ENCODE measurements around the gene ITGA6. TPM values are rescaled to one million over a fixed set of nuclear protein-coding genes. Genes with fewer than 3 reads are reported as not detected.
"Not testable (repeated sequence)": the region's sequence is repeated elsewhere in the genome, so short reads cannot be mapped to it uniquely, and the experiment has no call there.

Gene ITGA6
- total RNA-seq, 4 donors from 2014 or later: 22.5 to 40.6 (median 29.2) TPM

DNA sequence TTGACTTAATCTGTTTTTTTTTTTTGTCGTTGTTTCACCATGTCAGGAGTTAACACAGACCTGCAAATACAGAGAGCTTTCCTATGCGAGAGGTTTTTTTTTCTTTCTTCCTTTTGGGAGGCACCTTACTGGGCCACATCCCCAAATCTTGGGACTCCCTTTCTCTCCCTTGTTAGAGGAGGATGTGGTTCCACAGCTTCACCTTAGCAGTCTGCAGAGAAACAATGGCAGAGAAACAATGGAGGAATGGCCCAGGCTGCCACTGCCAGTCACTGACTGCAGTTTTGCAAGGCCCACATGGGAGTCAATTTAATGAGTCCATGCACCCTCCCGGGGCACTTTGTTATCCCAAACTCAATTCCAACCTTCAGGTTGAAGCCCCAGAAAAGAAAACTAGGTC, 107.7 kb downstream of the ITGA6 start:
- H3K4me1 ChIP-seq: no peaks in the 10 kb centered on the region
- in situ Hi-C loops (cut with MboI; ENCODE audit: low sequenced_read_pairs in 4 of 4) (no loop called here), intact Hi-C loops (cut with DNase I; ENCODE audit: low total_unique reads) (no loop called here)
- no peaks in the 10 kb centered on the region for H3K36me3 ChIP-seq
- H3K27ac ChIP-seq: no peak overlapping the region
- no peak for ATAC-seq
- TF ChIP-seq, protein P1, sequence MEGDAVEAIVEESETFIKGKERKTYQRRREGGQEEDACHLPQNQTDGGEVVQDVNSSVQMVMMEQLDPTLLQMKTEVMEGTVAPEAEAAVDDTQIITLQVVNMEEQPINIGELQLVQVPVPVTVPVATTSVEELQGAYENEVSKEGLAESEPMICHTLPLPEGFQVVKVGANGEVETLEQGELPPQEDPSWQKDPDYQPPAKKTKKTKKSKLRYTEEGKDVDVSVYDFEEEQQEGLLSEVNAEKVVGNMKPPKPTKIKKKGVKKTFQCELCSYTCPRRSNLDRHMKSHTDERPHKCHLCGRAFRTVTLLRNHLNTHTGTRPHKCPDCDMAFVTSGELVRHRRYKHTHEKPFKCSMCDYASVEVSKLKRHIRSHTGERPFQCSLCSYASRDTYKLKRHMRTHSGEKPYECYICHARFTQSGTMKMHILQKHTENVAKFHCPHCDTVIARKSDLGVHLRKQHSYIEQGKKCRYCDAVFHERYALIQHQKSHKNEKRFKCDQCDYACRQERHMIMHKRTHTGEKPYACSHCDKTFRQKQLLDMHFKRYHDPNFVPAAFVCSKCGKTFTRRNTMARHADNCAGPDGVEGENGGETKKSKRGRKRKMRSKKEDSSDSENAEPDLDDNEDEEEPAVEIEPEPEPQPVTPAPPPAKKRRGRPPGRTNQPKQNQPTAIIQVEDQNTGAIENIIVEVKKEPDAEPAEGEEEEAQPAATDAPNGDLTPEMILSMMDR (IDR thresholded peaks at IDR 0.05 in 4 of 5, conservative IDR thresholded peaks at IDR 0.05 in 1 of 5): no peak
- no peak for TF ChIP-seq POLR2A (IDR thresholded peaks at IDR 0.05)
- H3K27me3 ChIP-seq: no peaks in the 10 kb centered on the region
- H3K4me3 ChIP-seq: no peak overlapping the region
- no peaks in the 10 kb centered on the region for H3K9me3 ChIP-seq
- DNase-seq: no peak

DNA sequence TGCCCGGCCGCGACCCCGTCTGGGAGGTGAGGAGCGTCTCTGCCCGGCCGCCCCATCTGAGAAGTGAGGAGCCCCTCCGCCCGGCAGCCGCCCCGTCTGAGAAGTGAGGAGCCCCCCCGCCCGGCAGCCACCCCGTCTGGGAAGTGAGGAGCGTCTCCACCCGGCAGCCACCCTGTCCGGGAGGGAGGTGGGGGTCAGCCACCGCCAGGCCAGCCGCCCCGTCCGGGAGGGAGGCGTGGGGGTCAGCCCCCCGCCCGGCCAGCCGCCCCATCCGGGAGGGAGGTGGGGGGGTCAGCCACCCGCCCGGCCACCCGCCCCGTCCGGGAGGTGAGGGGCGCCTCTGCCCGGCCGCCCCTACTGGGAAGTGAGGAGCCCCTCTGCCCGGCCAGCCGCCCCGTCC, 110.5 kb downstream of the ITGA6 start:
- H3K27ac ChIP-seq; DNase-seq; in situ Hi-C loops (cut with MboI; ENCODE audit: low sequenced_read_pairs in 4 of 4); H3K36me3 ChIP-seq; H3K27me3 ChIP-seq; H3K4me1 ChIP-seq; H3K9me3 ChIP-seq; H3K4me3 ChIP-seq; ATAC-seq; intact Hi-C loops (cut with DNase I; ENCODE audit: low total_unique reads): not testable (repeated sequence)

DNA sequence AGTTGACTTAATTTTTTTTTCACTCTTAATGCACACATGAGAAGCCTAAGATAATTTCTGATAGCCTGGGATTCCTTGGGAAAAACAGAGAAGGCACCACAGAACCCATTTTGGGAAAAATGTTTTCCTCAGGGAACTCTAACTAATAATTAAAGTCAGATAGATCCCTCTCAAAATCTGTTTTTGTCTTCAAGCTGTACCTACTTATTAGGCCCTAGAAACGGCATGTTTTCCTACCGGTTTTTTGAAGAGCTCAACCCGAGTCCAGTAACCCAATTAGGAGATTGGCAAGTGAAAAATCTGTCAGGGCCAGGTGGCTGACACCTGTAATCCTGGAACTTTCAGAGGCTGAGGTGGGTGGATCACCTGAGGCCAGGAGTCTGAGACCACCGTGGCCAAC, 112.4 kb downstream of the ITGA6 start:
- Histone ChIP-seq H3K27ac (no peak overlapping the region), H3K4me1 (no peaks in the 10 kb centered on the region), H3K4me3 (no peak overlapping the region), H3K36me3 (no peaks in the 10 kb centered on the region), H3K27me3 (no peaks in the 10 kb centered on the region), H3K9me3 (no peaks in the 10 kb centered on the region)
- in situ Hi-C loops (cut with MboI; ENCODE audit: low sequenced_read_pairs in 4 of 4): no loop called here
- intact Hi-C loops (cut with DNase I; ENCODE audit: low total_unique reads): no loop called here
- ATAC-seq (no peak), DNase-seq (no peak)
- no peak for TF ChIP-seq POLR2A (IDR thresholded peaks at IDR 0.05)
- TF ChIP-seq, protein P1 (IDR thresholded peaks at IDR 0.05 in 4 of 5, conservative IDR thresholded peaks at IDR 0.05 in 1 of 5): no peak

DNA sequence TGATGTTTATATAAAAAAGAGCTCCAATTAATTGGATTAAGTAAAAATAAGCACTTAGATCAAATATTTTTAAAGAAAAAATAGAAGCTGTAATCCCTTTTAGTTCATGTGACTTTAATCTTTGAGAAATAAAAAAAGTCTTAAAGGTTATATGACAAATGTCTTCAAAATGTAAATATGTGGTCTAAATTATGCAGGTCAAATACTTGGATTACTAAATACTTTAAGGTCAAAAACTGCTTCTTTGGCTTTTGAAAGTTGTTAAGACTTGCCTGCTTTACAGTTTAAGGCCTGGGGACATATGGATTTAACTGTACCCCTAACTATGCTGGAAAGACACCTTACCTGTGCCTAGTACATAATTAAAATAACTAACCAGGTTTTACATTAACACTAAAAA, 113.0 kb downstream of the ITGA6 start:
- no peaks in the 10 kb centered on the region for H3K27me3 ChIP-seq
- intact Hi-C loops (cut with DNase I; ENCODE audit: low total_unique reads) (no loop called here), in situ Hi-C loops (cut with MboI; ENCODE audit: low sequenced_read_pairs in 4 of 4) (no loop called here)
- ATAC-seq: no peak
- no peaks in the 10 kb centered on the region for H3K9me3 ChIP-seq
- no peak overlapping the region for H3K27ac ChIP-seq
- no peaks in the 10 kb centered on the region for H3K4me1 ChIP-seq
- no peaks in the 10 kb centered on the region for H3K36me3 ChIP-seq
- no peak for TF ChIP-seq POLR2A (IDR thresholded peaks at IDR 0.05)
- TF ChIP-seq, protein P1 (IDR thresholded peaks at IDR 0.05 in 4 of 5, conservative IDR thresholded peaks at IDR 0.05 in 1 of 5): no peak
- H3K4me3 ChIP-seq: no peak overlapping the region
- no peak for DNase-seq

DNA sequence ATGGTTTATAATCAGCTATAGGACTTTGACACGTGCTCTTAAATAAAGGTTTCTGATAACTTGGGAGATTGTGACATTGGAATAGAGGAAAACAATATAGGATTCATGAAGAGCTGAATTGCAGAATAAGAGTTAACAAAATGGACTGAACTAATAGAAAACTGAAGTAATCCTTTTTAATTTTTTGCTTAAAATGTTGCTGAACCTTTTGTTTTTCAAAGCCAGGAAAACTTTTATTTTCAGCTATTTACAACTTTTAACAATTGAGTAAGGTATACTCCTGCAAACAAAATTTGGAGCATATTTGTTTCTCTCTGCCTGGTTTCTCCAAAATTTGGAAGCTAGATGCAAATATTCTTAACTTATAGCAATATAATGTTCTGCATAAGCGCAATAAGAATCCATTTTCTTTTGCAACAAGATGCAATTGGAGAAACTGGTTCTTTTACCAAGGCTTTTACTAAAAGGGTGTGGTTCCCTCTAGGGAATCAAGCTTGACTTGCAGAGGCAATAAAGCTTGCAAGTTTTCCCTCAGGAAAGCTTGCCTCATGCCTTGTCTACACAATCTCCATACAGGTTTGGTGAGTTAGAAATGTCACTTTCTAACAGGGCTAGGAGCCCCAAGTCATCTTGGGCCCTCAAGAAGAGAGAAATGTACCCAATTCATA, 118.2 kb downstream of the ITGA6 start:
- TF ChIP-seq, protein P1 (IDR thresholded peaks at IDR 0.05 in 4 of 5, conservative IDR thresholded peaks at IDR 0.05 in 1 of 5): no peak
- TF ChIP-seq POLR2A (IDR thresholded peaks at IDR 0.05): no peak
- H3K27ac ChIP-seq: no peak overlapping the region
- ATAC-seq (no peak), DNase-seq (no peak)
- H3K36me3 ChIP-seq: no peaks in the 10 kb centered on the region
- in situ Hi-C loops (cut with MboI; ENCODE audit: low sequenced_read_pairs in 4 of 4) (no loop called here), intact Hi-C loops (cut with DNase I; ENCODE audit: low total_unique reads) (no loop called here)
- no peaks in the 10 kb centered on the region for H3K4me1 ChIP-seq
- no peaks in the 10 kb centered on the region for H3K27me3 ChIP-seq
- H3K4me3 ChIP-seq: no peak overlapping the region
- H3K9me3 ChIP-seq: no peaks in the 10 kb centered on the region

Data from gastrocnemius medialis (tissue), 4 donors.